HG03571 (cell line): ENCODE results near the gene MBP.
A peak's percentile ranks its signal among the peaks of the same experiment; 100 is the strongest.

Source experiments
- ATAC-seq: cut with Tn5 transposase; IDR thresholded peaks from one replicate; pipeline ENCODE4 v1.9.1; 2021; ENCODE audit not compliant: unreplicated experiment

Gene MBP

GRCh38 chr18:77068321-77069312, 64.0 kb downstream of the MBP start:
- peak; percentile 25 for ATAC-seq

- peak; percentile 29 for ATAC-seq
Observed at GRCh38 chr18:77067291-77068061, 65.1 kb downstream of the MBP start.

GRCh38 chr18:77066689-77067088, 65.9 kb downstream of the MBP start:
- ATAC-seq, result no peak

DNA sequence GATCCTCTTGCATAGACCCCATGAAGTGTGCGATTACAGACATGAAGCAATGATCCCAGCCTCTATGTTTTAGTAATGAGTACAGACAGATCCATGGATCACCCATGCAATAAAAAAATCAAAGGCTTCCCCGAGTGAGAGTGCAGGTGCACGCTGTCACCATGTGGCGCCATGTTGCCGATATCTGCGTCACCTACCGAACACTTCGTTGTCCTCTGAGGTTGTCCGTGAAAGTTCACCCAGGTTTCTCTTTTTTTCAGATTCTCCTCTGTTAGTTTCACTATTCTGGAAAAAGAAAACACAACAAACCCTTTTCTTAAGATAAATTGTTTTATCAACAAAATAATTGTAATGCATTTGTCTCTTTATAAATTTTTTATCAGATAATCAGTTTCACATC, 66.5 kb downstream of the MBP start:
- no peak for ATAC-seq

GRCh38 chr18:77065221-77065981, 67.2 kb downstream of the MBP start:
- ATAC-seq, result peak; percentile 25

- ATAC-seq, result peak; percentile 54
Observed at GRCh38 chr18:77063260-77063659, 69.3 kb downstream of the MBP start.

DNA sequence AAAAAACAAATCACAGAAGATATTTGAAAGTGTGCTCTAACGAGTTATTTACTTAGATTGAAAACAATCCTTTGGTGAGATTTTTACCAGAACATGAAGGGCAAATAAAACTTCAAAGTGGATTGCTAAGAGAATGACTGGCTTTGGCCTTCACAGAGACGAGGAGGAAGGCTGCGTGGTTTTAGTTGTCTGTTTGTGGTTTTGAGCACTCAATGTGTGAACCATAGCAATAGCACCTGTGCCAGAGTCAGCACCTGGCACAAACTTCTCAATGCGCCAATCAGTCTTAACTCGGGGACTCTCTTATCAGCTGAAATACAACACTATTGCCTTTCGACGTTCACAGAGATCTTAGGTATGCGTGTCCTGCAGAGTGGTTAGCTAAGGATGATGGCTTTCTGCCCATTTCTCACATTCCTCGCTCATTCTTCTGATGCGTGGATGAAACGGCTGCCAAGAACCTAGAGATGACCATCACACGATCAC, 70.0 kb downstream of the MBP start:
- peak; percentile 49 for ATAC-seq

DNA sequence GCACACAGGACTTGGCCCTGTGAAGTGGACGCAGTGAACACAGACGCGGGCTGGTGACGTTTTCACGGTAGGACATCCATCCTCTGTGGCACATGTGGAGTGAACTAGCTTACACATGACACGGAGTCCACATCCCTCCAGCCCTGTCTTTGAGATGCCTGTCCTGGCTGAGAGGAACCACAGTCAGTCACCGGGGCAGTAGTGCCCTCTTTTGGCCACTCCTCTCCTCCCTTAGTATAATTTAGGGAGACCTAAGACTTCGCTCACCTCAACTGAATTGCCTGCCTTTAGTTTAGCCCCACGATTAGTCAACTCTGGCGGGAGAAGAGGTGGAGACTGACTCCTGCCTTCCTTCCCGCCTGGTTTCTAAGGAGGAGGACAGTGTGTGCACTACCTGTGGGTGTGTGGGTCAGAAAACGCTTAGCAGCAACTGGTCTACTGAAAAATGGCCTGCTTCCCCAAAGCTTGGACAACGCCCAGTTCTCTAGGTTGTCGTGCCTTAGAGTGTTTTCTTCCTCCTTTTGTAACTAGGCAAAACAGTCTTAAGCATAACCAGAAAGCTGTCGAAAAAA, 70.6 kb downstream of the MBP start:
- ATAC-seq, result peak; percentile 38

DNA sequence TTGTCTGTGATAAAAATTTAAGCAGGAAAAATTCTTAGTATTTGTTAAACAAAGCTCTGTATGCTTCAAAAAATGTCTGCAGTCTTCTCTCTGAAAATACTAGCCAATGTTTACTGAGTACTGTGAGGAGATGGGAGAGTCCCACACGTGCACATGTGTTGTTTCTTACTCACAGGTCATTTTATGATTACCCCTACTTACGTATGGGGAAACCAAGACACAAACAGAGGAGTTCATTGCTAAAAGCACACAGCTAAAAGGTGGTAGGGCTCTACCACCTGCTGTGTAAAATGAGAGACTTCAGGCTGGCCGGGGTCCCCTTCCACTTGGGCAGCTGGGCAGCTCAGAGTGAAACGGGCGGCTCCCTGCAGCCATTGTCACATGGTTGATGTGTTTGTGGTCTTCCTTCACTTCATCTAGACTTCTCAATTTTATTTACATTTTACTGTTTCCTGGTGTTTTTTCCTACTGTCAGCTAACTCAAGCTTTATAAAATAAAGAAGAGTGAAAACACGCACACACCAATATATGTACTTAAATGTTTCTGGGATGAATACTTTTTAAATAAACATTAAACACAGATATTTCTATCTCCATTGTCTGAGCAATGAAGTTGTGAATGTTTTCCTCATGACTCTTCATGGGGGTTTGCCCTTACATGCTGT, 71.2 kb downstream of the MBP start:
- ATAC-seq, result no peak

DNA sequence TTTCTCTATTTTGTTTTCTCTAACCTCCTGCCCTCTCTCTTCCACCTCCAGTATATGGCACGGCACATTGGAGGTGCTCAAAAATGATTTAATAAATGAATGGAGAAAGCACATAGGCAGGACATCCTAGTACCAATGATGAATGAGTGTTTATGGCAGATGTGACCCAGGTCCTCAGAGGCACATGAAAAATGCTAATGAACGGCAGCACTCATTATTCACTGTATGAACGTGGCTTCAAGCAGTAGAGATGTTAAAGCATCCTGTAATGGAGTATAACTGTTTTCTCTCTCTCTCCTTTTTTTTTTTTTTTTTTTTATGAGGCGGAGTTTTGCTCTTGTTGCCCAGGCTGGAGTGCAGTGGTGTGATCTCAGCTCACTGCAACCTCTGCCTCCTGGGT, 72.4 kb downstream of the MBP start:
- ATAC-seq, result no peak

DNA sequence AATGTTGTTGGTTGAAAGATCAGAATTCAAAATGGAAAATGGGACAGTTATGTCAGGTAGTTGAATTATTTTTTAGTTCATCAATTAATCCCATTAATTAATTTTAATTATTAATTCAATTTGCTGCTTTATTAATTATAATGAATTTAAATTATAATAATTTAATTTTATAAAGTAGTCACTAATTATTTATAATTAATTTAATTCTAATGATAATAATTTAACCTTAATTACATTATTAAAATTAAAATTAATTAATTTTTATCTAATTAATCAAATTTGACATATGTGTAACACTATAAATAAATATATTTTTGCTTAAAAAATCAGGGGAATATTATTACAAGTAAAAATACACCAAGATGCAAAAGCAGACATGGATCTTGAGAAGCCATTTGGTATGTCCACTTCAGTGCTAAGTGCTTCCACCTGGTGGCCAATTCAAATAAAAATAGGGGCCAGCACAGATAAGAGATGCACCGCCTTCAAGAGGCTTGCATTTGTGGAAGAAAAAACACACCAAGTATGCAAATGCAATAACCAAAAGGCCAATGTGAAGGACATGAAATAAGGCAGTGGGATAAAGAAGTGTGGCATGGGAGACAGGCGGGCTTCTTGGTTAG, 73.2 kb downstream of the MBP start:
- ATAC-seq, result no peak

DNA sequence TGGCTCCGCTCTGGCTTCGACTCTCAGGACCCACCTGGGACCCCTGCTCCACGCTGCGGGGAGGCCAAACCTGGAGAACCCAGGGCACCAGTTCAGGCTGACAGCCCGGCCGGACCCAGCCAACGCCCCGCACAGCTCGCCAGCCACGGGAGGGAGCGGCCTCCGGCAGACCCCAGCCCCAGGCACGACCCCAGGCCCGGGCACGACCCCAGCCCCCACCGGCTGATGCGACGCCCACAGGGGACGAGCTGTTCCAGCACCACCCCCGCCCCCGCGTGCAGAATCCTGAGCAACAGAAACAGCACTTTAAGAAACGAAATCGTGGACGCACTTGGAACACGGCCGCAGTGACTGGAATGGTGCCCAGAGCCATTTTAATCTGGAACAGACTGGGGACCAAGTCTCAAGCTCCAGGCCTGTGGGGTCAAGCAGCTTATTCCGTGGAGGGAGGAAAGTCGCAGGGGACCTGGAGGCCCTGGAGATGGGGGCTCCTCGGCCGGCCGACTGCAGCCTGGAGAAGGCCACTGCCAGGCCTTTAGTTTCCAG, 74.2 kb downstream of the MBP start:
- no peak for ATAC-seq

GRCh38 chr18:77057006-77057395, 75.6 kb downstream of the MBP start:
- no peak for ATAC-seq

- ATAC-seq, result no peak
Observed at GRCh38 chr18:77056344-77057005, 76.1 kb downstream of the MBP start.

DNA sequence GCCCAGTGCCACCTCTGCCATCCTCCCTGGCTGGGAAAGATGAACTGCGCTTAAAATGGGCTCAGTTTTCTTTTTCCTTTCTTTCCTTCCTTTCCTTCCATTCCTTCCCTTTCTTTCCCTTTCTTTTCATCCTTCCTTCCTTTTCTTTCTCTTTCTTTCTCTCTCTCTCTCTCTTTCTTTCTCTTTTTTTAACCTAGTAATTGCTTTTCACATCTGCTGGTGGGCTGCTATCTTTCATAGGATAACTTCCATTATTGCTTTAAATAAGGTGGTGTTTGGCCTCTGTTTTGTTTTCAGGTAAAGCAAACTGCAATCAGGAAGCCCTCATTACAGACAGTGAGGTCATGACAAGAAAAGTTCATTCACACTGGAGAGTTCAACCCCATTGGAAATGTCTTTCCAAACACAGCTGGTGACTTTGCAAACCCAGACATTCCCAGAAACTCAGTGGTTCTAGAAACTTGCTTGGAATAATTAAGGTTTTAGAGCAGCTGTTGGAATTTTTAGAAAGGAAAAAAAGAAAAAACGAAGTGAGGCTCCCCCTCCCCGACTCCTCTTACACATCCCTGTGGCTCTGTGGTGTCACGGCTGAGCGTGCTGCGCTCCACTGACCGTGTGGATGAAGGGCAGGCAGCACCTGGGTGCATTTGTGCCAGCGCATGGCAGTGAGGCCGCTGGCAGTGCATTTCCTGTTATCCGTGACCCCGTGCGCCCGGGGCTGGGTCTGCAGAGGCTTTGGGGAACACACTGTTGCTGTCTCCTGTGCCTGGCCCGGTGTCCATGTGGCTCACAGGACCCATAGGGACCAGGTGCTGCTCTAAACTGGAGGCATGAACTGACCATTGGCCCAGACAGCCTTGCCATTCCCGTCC, 76.9 kb downstream of the MBP start:
- no peak for ATAC-seq

DNA sequence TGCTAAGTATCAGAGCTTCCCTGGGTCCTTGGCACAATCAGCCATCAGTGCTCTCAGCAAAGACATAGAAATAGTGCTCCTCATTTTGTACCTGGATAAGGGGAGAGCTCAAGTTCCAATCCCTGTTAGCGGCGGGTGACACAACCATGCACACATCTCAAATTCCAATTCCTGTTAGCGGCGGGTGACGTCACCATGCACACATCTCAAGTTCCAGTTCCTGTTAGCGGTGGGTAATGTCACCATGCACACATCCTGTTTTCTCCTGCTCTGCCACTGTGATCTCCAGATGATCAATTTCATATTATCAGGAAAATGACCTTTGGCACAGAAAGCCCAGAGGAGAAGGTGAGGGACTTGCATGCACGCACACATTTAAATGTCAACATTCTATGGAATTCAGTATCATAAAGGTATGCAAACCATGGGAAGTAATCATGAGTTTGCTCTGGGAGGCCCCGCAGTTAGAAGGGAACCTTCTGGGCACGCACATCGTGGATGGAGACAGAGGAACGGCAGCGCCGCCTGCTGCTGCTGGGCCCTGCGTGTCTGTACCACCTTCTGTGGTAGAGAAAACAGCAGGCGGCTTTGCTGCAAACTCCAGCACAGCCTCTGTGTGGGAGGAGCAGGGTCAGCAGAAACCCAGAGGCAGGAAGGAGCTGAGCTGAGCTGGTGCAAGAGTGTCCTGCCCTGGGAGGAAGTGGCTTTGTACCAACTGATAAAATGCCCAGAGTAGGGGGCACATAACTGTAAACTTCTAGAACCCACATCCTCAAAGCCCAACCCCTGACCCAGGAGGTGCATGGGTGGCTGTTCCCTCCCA, 77.8 kb downstream of the MBP start:
- ATAC-seq, result peak; percentile 88

GRCh38 chr18:77054288-77054605, 78.3 kb downstream of the MBP start:
- peak; percentile 6 for ATAC-seq
